K562 (cell line): ENCODE data around the gene ZBTB38. TPM values are rescaled to one million over a fixed set of nuclear protein-coding genes. Genes with fewer than 3 reads are reported as not detected.

Source experiments
- polyA plus RNA-seq, 8 experiments: library from polyadenylated mRNA; depleted of rRNA in 4 of 8; stranded (reverse) in 5 of 8; unstranded in 3 of 8; fragments of >200 nt; fragmentation: Nextera tagmentation in 2 of 8; fragmentation: Illumina TruSeq in 1 of 8; extraction: Ambion mirVana in 2 of 8; extraction: Trizol in 1 of 8; gene quantifications; 2 replicates each; pipeline versions ENCODE4 v1.2.1 to v1.2.3, GENCODE V29; 2011 to 2014; ENCODE audit warnings: inconsistent platforms in 1 of 8, missing spikeins in 1 of 8
- total RNA-seq, 7 experiments: library from RNA; depleted of rRNA in 6 of 7; stranded (reverse); fragments of >200 nt in 6 of 7; fragmentation: Illumina TruSeq in 2 of 7; extraction: Trizol in 2 of 7; gene quantifications; 2 replicates each; pipeline versions ENCODE4 v1.2.1 to v1.2.3, GENCODE V29; 2011 to 2021; ENCODE audit warnings: low replicate concordance in 1 of 7
- TF ChIP-seq, protein P1 (sequence below): fragments of 450-650 bp; IDR thresholded peaks from 2 replicates; pipeline ENCODE4 v1.6.1; 2017; ENCODE audit warnings: antibody characterized with exemption, mild to moderate bottlenecking
- TF ChIP-seq, protein P2 (sequence below): fragments of 250-450 bp; sonication (Bioruptor Pico); IDR thresholded peaks from 2 replicates; pipeline ENCODE4 v1.4.0; 2020; ENCODE audit warnings: mild to moderate bottlenecking
- TF ChIP-seq, protein P3 (sequence below): fragments of 450-650 bp; formaldehyde crosslinking; IDR thresholded peaks from 2 replicates; pipeline ENCODE4 v1.4.0; 2020; ENCODE audit warnings: mild to moderate bottlenecking, moderate library complexity

ZBTB38 gene
- total and polyA plus RNA-seq, 9 of the 15 experiments (the other 6 are each of a cell fraction or from before 2014, with no cell fraction given) = 12.1 to 39.4 (median 22.9) TPM

DNA sequence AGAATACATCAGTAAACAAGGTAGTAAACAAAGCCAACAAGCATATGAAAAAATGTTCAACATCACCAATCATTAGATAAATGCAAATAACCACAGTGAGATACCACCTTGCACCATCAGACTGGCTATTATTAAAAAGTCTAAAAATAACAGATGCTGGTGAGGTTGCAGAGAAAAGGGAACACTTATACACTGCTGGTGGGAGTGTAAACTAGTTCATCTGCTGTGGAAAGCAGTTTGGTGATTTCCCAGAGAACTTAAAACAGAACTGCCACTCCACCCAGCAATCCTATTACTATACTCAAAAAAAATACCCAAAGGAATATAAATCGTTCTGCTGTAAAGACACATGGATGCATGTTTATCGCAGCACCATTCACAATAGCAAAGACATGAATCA, 30.3 kb upstream of the ZBTB38 start (continued):
- TF ChIP-seq, protein P1, sequence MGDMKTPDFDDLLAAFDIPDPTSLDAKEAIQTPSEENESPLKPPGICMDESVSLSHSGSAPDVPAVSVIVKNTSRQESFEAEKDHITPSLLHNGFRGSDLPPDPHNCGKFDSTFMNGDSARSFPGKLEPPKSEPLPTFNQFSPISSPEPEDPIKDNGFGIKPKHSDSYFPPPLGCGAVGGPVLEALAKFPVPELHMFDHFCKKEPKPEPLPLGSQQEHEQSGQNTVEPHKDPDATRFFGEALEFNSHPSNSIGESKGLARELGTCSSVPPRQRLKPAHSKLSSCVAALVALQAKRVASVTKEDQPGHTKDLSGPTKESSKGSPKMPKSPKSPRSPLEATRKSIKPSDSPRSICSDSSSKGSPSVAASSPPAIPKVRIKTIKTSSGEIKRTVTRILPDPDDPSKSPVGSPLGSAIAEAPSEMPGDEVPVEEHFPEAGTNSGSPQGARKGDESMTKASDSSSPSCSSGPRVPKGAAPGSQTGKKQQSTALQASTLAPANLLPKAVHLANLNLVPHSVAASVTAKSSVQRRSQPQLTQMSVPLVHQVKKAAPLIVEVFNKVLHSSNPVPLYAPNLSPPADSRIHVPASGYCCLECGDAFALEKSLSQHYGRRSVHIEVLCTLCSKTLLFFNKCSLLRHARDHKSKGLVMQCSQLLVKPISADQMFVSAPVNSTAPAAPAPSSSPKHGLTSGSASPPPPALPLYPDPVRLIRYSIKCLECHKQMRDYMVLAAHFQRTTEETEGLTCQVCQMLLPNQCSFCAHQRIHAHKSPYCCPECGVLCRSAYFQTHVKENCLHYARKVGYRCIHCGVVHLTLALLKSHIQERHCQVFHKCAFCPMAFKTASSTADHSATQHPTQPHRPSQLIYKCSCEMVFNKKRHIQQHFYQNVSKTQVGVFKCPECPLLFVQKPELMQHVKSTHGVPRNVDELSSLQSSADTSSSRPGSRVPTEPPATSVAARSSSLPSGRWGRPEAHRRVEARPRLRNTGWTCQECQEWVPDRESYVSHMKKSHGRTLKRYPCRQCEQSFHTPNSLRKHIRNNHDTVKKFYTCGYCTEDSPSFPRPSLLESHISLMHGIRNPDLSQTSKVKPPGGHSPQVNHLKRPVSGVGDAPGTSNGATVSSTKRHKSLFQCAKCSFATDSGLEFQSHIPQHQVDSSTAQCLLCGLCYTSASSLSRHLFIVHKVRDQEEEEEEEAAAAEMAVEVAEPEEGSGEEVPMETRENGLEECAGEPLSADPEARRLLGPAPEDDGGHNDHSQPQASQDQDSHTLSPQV = no peak
- TF ChIP-seq, protein P2, sequence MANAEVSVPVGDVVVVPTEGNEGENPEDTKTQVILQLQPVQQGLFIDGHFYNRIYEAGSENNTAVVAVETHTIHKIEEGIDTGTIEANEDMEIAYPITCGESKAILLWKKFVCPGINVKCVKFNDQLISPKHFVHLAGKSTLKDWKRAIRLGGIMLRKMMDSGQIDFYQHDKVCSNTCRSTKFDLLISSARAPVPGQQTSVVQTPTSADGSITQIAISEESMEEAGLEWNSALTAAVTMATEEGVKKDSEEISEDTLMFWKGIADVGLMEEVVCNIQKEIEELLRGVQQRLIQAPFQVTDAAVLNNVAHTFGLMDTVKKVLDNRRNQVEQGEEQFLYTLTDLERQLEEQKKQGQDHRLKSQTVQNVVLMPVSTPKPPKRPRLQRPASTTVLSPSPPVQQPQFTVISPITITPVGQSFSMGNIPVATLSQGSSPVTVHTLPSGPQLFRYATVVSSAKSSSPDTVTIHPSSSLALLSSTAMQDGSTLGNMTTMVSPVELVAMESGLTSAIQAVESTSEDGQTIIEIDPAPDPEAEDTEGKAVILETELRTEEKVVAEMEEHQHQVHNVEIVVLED = no peak
- TF ChIP-seq, protein P3, sequence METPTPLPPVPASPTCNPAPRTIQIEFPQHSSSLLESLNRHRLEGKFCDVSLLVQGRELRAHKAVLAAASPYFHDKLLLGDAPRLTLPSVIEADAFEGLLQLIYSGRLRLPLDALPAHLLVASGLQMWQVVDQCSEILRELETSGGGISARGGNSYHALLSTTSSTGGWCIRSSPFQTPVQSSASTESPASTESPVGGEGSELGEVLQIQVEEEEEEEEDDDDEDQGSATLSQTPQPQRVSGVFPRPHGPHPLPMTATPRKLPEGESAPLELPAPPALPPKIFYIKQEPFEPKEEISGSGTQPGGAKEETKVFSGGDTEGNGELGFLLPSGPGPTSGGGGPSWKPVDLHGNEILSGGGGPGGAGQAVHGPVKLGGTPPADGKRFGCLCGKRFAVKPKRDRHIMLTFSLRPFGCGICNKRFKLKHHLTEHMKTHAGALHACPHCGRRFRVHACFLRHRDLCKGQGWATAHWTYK (CRISPR knock-in tag) = no peak
- TF ChIP-seq, all 486 proteins: peak for 0
